ENCODE results near the gene CELF3. TPM values are rescaled to one million over a fixed set of nuclear protein-coding genes. Genes with fewer than 3 reads are reported as not detected.

CELF3 gene
- total RNA-seq, 1 experiment from 2014 or later, result not detected

- ChIA-PET CTCF (interaction anchor here (0.7 kb wide), 1 partner anchor 35 kb away, joined by 3 read pairs; no protein-coding TSS in a partner anchor), POLR2A (no interaction called here)
- Histone ChIP-seq H3K27ac (ENCODE audit: low read length) (no peak overlapping the region), H3K27me3 (ENCODE audit: control insufficient read depth, insufficient read depth, low read length) (no peaks in the 10 kb centered on the region), H3K9me3 (ENCODE audit: control insufficient read depth, insufficient read depth, low read depth, low read length) (no peaks in the 10 kb centered on the region), H3K4me1 (ENCODE audit: control insufficient read depth, insufficient read depth, low read length) (no peaks in the 10 kb centered on the region), H3K4me3 (ENCODE audit: low read depth in 2 of 2, low read length in 2 of 2) (no peak overlapping the region), H3K36me3 (ENCODE audit: control insufficient read depth, insufficient read depth, low read length) (no peaks in the 10 kb centered on the region)
- intact Hi-C loops (cut with micrococcal nuclease; ENCODE audit: unreplicated experiment) (no loop called here), in situ Hi-C loops (cut with HindIII; ENCODE audit: low pct_unique_long_range_greater_than_20kb, low sequenced_read_pairs) (no loop called here)
- ATAC-seq (no peak), DNase-seq (ENCODE audit: low read depth, low spot score) (no peak)
- TF ChIP-seq TCF7L2 (IDR thresholded peaks at IDR 0.05; ENCODE audit: low read depth, low read length), result no peak
- TF ChIP-seq, protein P1, sequence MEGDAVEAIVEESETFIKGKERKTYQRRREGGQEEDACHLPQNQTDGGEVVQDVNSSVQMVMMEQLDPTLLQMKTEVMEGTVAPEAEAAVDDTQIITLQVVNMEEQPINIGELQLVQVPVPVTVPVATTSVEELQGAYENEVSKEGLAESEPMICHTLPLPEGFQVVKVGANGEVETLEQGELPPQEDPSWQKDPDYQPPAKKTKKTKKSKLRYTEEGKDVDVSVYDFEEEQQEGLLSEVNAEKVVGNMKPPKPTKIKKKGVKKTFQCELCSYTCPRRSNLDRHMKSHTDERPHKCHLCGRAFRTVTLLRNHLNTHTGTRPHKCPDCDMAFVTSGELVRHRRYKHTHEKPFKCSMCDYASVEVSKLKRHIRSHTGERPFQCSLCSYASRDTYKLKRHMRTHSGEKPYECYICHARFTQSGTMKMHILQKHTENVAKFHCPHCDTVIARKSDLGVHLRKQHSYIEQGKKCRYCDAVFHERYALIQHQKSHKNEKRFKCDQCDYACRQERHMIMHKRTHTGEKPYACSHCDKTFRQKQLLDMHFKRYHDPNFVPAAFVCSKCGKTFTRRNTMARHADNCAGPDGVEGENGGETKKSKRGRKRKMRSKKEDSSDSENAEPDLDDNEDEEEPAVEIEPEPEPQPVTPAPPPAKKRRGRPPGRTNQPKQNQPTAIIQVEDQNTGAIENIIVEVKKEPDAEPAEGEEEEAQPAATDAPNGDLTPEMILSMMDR (IDR thresholded peaks at IDR 0.05), result 0 out of 2 replicates have a peak, but pooled peaks have one; percentile 3
- no TSS peak for BruUV-seq (replicated peaks)
Measured at GRCh38 chr1:151728151-151729054, 11.8 kb upstream of the CELF3 start.

DNA sequence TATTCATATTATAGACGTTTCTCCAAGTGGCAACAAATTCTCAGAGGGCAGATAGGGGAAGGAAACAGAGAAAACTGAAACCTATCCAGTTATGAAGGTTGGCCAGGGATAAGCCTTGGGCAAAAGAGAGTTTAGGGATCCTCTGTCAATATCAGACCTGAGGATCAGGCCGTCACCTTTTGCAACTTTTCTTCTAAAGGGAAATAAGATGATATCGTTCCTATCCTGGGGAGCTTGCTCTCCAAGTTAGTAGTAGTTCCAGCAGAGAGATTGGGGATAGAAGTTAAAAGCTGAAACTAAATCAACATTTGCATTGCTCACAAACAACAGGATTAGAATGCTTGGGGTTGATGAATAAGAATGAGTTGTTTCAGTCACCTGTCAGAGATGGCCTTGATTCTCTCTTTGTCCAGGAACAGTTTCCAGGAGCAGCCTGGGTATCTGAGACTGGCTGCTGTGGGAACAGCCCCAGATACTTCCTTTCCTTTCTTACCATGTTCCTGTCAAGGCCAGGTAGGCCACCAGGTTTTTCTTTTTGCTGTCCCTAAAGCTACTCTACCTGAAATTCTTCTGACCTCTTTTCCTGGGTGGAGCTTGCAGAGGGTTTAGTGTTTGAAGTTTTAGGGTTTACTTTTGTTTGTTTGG, 7.2 kb upstream of the CELF3 start:
- in situ Hi-C loops (cut with HindIII; ENCODE audit: low pct_unique_long_range_greater_than_20kb, low sequenced_read_pairs) (no loop called here), intact Hi-C loops (cut with micrococcal nuclease; ENCODE audit: unreplicated experiment) (no loop called here)
- Histone ChIP-seq H3K27me3 (ENCODE audit: control insufficient read depth, insufficient read depth, low read length) (peaks cover 10% of the 10 kb centered on the region; the same call in 1 of the 2 replicates), H3K9me3 (ENCODE audit: control insufficient read depth, insufficient read depth, low read depth, low read length) (no peaks in the 10 kb centered on the region), H3K36me3 (ENCODE audit: control insufficient read depth, insufficient read depth, low read length) (no peaks in the 10 kb centered on the region), H3K4me3 (ENCODE audit: low read depth in 2 of 2, low read length in 2 of 2) (no peak overlapping the region), H3K27ac (ENCODE audit: low read length) (no peak overlapping the region), H3K4me1 (ENCODE audit: control insufficient read depth, insufficient read depth, low read length) (peaks cover 7% of the 10 kb centered on the region)
- CTCF ChIA-PET, result no interaction called here
- TF ChIP-seq, protein P1 (IDR thresholded peaks at IDR 0.05), result no peak
- TF ChIP-seq TCF7L2 (IDR thresholded peaks at IDR 0.05; ENCODE audit: low read depth, low read length) (no peak), REST (IDR thresholded peaks at IDR 0.05; ENCODE audit: insufficient read depth in 1 of 2, low read depth in 2 of 2, low read length in 1 of 2) (no peak), POLR2AphosphoS5 (IDR thresholded peaks at IDR 0.05; ENCODE audit: low read depth, low read length) (no peak), SIN3A (IDR thresholded peaks at IDR 0.05; ENCODE audit: borderline replicate concordance, insufficient read depth, low read depth, low read length) (no peak)
- POLR2A ChIA-PET, result no interaction called here
- ATAC-seq (no peak), DNase-seq (ENCODE audit: low read depth, low spot score) (peak; percentile 13)
- BruUV-seq (replicated peaks), result no TSS peak

Data from Panc1 (cell line).